GM21528 (cell line): ENCODE results near the gene VCAN.

Experiments used
- ATAC-seq: cut with Tn5 transposase; IDR thresholded peaks from one replicate; pipeline ENCODE4 v1.9.1; 2021; ENCODE audit warnings: mild to moderate bottlenecking, moderate library complexity; ENCODE audit not compliant: unreplicated experiment, low FRiP score

The VCAN gene

DNA sequence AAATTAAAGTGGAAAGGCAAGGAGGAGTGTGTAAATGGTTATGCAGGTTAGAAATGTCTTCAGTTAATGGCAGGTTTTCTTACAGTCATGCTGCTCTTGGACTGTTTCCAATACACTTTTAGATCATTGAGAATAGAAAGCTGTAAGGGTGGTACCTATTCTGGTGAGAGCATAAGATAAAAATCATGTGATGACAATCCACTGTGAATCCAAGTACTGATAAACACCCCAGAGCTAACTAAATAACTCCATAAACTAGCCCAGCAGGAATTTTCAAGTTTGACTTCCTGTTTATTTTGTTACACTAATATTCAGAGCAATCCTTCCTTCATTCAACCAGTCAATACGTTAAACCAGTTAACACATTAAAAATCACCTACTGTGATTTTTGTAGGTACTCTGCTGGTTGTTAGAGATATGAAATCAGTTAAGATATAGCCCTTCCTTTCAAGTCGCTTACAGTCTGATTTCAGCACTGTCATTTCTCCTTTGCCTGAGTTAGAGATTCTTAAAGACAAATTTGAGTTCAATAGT is 22.6 kb downstream of the VCAN start:
- ATAC-seq = no peak

DNA sequence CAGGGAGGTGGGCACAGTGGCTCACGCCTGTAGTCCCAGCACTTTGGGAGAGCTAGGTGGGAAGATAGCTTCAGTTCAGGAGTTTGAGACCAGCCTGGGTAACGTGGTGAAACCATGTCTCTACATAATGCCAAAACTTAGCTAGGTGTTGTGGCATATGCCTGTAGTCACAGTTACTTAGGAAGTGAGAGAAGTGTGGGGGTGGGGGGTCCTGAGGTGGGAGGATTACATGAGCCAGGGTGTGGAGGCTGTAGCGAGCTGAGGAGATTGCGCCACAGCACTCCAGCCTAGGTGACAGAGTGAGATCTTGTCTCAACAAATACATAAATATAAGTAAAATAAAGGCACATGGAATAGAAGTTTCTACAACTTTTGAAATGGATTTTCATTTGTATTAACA is 23.1 kb downstream of the VCAN start:
- no peak for ATAC-seq

DNA sequence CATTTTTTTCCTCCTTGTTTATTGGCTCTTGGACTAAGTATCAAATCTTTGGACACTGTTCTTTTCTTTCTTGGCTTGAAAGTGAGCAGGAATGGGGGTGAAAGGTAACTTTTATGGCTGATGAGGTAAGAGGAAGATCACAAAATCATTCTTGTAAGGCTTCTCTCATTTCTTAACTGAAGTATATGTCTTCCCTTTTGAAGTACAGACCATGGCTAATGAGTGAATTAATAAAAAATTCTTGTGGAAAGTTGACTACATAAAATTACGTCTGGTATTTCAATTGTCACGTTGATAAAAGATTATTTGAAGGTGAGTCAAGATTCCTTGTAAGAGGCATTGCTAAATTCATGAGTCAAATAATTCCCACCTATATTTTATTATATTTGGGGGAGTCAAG is 25.1 kb downstream of the VCAN start:
- no peak for ATAC-seq

DNA sequence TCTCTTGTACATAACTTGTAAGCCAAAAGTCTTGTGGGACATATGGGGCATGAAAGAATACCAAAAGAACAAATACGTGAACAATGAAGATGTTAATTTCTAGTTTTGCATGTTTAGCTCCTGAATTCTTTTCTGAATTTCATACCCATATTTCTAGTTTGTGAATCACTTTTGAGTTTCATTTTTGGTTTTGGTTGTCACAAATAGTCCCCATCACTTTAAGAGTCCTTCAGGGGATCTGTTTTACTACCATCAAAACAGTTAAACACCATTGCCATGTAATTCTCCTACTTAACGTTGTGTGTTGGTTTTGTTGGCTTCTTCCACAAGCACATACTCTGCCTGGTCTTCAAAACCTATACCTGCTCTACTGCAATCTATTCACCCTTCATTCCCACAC is 27.0 kb downstream of the VCAN start:
- ATAC-seq = no peak

DNA sequence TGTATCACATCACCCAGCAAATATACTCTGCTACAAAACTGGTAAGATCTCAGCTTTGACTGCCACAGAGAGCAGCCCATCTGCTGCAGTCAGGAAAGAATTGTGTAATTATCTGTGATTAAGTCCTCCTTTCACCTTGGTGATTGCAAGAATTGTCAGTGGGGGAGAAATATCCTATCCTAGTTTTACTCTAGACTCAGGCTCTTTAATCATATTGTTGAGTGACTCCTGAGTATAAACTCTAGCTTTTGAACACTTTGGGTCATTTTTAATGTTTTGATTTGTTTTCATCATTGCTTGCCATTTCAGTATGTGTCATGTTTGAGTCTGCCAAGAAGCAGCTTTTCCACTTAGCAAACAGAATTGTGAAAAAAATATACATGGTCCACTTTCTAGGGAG is 32.1 kb downstream of the VCAN start:
- no peak for ATAC-seq

DNA sequence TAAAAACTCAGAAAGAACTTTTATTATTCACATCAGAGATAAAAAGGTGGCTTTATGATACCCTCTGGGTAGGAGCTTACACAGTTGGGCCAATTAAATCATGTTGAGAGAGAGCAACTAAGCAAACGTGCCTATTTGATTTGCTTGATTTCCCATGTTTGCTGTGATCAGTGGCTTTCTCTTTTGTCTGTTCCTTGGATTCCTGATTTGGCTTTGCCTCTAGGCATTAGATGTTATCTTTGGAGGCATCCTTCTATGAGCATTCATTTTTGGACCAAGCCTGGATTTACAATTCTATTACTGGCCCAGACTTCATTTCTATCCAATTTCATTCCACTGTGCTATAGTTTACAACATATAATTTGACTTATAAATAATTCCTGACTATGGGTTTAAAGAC is 35.9 kb downstream of the VCAN start:
- ATAC-seq = no peak

DNA sequence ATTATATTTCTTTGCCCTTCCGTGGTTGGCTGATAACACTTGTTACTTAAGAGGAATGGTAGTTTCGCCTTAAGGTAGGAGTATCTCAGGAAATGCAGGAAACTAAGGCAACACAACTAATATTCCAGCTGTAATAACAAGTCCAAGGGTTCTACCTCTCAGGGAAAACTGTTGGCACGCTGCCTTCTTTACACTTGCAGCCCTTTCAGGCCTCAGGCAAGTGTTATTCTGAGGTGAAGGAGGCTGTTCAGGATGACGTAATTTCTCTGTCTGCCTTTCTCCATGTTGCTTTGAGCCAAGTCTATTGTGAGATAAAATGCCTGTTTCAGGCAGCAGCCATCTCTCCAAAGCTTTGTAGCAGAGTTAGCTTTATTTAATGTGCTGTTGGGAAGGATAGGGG is 38.0 kb downstream of the VCAN start:
- no peak for ATAC-seq

DNA sequence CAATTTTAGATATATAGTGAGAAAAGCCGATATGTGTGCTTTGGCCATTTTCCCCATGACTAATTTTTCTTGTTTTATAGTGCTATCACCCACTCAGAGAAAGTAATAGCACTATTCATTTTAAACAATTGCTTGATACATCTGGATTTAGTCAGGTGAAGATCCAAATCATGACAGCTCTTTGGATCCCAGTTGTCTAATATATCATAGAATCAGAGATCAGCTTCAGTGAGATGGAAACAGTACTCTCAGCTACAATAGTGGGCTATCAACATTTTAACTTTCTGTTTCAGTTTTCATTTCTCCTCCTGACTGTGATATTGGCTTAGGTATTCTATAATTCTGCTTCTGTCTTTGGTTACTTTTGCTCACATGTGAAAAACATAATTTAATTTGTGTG is 38.7 kb downstream of the VCAN start:
- peak; percentile 81 for ATAC-seq

DNA sequence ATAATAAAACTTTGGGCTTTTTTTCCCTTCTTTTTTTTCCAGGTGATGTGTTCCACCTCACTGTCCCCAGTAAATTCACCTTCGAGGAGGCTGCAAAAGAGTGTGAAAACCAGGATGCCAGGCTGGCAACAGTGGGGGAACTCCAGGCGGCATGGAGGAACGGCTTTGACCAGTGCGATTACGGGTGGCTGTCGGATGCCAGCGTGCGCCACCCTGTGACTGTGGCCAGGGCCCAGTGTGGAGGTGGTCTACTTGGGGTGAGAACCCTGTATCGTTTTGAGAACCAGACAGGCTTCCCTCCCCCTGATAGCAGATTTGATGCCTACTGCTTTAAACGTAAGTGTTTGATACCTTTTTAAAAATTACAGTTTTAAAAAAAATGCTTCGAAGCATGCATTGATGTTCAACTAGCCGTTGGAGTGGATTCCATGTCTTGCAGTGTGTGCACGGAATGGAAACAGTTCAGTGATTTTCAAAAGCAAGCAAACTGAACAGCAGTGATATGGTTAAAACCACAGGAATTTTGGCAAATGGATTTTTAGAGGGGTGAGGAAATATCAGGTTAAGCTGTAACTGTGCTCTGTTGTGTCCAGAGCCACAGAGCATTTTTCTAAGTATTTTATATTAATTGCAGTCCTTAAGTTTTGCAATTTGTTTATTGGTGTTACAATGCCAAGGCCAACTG is 40.7 kb downstream of the VCAN start:
- ATAC-seq = no peak

DNA sequence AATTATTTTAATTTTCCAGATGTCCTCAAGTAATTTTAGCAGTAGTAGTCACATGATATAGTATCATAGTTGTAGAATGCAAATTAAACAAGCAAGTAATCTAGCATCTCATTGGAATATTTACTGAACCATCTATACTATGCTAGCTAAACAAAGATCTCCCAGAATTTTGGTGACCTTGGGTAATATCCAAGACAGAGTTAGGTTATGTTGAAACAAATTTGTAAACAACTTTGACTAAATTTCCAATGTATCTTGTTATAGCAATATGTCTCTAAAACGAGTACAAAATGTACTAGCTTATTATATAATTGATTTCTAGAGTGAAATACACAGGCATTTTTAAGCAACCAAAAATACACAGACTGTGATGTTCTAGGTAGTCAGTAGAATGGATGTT is 41.5 kb downstream of the VCAN start:
- ATAC-seq = no peak

DNA sequence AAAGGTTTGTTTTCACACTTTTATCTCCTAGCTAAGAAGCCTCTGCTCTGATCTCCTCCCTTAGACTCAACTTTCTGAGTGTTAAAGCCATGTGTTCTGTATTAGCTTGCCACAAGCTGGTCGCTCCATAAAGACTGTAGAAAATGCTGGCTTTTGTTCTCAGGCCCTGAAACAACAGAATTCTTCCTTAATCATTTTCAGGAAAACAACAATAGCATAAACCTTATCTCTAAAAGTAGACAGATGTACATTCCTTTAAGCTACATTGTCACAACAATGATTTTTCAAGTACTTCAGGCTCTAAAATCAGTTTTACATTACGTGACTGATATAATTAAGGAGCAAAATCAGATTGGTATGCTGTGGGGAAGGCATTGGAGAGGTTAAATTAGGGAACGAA is 41.9 kb downstream of the VCAN start:
- ATAC-seq = no peak

DNA sequence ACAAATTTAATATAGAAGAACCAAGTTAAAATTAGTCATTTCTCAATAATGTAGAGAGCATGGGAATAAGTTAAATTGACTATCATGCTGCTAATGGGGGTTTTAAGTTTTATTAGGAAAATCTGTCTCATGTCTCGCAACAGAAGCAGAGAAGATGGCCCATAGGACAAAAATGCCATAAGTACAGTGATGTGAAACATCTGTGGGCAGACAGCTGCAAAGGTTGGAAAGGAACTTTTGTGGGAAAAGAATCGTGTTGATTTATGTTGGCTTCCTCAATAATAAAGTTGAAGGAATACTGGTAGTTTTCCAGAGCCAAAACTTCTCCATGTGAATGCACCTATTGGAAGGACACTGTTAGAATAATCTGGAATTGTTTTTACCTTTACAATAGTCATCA is 44.8 kb downstream of the VCAN start:
- ATAC-seq = no peak

DNA sequence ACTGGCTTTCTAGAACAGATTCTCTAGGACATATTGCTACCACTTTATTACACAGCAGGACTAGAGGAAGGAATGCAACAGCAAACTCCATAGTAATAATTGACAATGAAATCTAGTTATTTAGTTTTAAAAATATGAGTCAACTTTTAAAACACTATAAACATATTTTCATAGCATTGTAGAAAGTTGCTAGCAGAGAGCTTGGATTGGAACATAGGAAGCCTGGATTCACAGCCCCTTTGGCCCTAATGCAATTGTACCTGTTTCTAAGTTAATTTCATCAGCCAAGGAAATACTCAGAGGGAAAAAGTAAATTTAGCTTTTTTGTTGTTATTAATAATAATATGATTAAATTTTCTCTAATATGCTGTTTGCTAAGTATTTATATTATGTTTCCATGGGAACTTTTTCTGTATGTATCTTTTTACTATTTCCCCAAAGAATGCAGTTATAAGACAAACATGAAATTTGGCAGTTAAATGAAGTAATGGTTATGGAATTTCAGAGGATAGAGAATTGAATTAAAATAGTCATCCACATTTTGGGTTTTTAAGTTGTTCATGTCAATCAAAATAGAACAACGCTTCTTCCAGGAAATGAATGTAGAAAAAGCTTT is 45.6 kb downstream of the VCAN start:
- ATAC-seq = no peak

DNA sequence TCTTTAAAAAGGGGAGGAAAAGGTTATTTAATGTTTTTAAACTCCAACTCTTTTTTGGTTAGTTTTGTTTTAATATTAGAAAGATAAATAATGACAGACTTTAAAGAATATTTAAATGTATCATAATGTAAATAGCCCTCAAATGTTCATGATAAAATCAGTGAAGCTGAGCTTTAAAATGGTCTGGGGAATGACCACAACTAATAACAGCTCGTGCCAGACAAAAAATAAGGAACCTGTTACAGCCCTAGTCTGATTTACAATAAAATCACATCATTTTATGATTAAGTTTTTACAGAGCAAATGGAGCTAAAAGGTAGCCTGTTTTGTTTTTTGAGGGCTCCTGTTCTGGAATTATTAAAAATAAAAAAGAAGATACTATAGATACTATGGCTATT is 46.1 kb downstream of the VCAN start:
- ATAC-seq = no peak

DNA sequence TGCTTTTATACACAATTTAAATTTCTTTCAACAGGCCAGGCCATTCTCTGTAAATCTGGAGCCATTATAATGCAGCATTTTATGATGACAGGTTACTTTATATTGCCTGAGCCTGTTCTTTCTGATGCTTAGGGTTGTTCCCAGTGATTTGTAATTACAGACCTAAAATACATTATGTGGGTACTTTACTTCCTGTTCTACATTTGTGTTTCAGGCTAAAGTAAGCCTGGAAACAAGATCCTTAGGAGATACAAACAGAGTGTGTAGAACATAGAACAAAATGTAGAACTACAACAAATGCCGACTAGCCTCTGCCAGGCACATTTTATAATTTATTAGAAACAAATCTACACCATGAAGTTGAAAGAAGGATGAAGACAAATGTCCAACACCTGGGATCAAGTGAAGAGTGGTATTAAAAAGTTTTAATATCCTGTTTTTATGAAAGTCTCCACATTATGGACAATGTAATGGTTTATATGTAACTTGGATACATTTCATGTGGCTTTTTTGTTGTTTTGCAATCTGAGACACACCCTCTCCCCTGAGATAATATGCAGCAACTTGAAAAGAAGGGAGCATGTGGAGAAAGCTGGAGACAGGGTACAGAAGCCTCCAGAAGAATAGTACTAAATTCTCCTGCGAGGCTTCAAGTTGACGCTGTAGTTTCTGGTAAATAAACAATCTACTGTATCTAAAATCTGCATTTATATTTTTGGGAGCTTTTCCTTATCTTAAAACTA is 46.9 kb downstream of the VCAN start:
- no peak for ATAC-seq

DNA sequence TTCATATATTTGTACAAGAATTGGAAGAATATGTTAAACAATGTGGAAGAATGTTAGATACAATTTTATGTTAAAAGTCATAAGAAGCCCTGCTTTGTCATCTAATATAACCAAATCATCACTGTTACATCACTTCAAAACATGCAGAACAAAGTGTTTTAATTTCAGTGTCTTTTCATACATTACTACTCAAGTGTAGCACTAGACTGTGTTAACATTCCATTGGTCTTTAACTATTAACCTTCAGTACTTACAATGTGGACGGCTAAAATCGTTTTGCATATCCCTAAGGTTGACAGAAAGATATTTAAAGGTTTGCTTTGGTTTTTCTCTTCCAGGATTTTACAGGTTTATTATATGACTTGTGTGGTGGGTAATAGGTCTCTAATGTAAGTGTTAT is 50.9 kb downstream of the VCAN start:
- no peak for ATAC-seq

DNA sequence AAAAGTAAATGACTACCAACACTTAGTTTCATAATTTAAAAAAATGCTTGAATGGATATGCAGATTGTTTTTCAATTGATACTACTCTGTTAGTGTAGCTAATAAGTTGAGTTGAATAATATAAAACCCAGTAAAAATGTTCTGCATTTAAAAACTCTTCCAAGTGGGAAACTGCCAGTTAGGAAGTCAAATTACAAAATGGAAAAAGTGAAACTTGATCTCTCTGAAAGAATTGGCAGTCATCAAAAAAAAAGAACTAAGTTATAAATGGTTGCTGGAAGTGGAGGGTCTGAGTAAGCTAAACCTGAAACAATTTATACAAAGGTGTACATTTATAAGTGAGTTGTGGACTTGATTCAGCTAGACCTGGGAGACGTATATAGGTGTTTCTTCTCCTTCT is 52.4 kb downstream of the VCAN start:
- no peak for ATAC-seq

DNA sequence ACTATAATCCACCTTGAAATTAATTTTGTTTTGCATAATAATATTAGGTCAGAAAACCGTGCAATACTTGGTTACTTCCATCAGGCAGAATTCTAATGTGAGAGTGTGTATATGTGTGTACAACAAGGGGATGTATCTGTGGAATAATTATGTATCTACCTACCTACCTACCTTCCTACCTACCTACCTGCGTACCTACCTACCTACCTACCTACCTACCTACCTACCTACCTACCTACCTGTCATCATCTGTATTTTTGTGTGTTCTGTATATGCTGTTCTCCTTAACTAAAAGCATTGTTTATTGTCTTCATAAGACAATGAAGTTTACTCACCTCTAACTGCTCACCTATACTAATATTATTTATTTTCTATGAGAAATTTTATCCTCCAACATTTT is 52.8 kb downstream of the VCAN start:
- ATAC-seq = no peak

DNA sequence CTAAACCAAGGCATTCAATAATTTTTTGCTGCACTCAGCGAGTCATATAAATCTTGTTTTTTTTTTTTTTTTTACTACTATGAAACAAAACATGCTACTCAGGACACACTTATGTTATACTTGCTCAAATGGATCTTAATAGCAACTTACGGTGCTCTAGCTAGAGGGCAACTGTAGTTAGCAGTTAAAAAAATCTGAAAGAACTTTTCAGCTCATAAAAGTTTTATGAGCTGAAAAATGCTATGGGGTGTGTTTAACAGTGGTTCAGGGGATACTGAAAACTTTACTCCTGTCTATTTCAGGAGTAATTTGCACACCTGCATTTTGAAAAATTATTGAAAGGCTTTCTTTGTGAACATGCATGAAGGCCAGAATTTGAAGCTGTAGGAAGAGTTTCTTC is 53.4 kb downstream of the VCAN start:
- no peak for ATAC-seq

DNA sequence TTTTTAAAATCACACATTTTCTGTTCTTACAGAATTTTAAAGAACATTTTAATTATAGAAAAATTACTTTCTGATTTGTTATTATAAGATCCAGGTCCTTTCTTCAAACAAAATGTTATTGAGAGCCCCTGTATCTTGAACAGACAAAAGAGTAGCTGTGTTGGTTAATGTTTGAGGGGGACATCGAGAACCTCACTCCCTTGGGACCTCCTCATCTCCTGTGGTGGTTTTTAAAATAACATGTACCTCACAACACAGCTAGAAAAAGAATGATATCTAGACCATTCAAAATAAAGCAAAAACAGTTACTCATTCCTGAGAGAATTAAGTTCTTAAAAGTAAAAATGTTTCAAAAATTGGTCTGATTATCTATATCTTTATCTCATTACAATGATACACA is 54.7 kb downstream of the VCAN start:
- ATAC-seq = no peak

DNA sequence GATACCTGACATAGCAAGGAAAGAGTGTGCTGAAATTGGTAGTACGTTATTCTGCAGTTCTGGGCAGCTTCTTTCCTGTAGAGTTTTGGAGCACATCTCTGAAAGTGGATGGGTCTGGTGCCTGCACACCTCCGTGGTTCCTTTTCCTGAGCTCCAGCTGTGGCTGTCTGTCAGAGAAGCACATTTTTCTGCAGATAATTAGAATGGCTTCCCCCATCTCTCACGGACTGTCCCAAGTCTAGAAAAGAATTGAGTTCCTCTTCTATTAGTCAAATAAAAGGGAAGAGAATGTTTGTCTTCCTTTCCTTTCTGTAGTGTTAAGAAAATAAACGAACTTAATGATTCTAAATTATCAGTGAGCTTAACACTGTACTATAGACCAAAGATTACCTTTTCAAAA is 55.7 kb downstream of the VCAN start:
- ATAC-seq = no peak
